ENCODE measurements around the gene FARP1. TPM values are rescaled to one million over a fixed set of nuclear protein-coding genes. Genes with fewer than 3 reads are reported as not detected.

Gene FARP1
- total and polyA plus RNA-seq, 7 donors, result 6.9 to 96.4 (median 32.9) TPM

GRCh38 chr13:98284679-98285078 lies 141.8 kb downstream of the FARP1 start:
- Histone ChIP-seq H3K27ac (no peak overlapping the region), H3K9me3 (no peaks in the 10 kb centered on the region), H3K4me1 (peaks cover 0 to 22% (median 15%) of the 10 kb centered on the region in 4 donors), H3K36me3 (no peaks in the 10 kb centered on the region), H3K4me3 (no peak overlapping the region), H3K27me3 (no peaks in the 10 kb centered on the region)
- 86 to 88% methylated on average over 4 of the region's 4 CpGs for WGBS, 2 donors
- DNase-seq, result no peak
- no peak for TF ChIP-seq POLR2AphosphoS5 (IDR thresholded peaks at IDR 0.05)
- intact Hi-C loops (cut with DNase I), result no loop called here

DNA sequence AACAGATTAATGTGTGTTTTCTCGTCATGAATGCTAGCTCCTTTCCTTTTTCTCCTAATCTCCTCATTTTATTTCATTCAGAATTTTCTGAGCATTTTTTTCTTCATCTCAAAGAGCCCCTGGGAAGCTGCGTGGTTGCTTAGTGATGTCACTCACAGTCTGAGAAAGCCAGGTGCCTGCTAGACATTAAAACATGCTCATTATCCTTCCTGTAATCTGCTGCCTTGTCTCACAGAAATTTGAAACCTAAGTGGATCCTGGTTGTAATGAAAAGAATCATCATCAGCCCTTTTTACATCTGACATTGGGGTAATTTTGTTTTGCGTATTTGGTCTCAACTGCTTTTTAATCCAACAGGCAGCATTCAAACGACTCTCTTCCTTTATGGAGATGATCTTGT lies 142.4 kb downstream of the FARP1 start:
- intact Hi-C loops (cut with DNase I), result no loop called here
- H3K4me1 ChIP-seq, result peaks cover 0 to 21% (median 15%) of the 10 kb centered on the region in 4 donors
- no peak for TF ChIP-seq POLR2A (IDR thresholded peaks at IDR 0.05)
- TF ChIP-seq POLR2AphosphoS5 (IDR thresholded peaks at IDR 0.05), result no peak
- TF ChIP-seq, protein P1, sequence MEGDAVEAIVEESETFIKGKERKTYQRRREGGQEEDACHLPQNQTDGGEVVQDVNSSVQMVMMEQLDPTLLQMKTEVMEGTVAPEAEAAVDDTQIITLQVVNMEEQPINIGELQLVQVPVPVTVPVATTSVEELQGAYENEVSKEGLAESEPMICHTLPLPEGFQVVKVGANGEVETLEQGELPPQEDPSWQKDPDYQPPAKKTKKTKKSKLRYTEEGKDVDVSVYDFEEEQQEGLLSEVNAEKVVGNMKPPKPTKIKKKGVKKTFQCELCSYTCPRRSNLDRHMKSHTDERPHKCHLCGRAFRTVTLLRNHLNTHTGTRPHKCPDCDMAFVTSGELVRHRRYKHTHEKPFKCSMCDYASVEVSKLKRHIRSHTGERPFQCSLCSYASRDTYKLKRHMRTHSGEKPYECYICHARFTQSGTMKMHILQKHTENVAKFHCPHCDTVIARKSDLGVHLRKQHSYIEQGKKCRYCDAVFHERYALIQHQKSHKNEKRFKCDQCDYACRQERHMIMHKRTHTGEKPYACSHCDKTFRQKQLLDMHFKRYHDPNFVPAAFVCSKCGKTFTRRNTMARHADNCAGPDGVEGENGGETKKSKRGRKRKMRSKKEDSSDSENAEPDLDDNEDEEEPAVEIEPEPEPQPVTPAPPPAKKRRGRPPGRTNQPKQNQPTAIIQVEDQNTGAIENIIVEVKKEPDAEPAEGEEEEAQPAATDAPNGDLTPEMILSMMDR (IDR thresholded peaks at IDR 0.05), result no peak
- no peak for TF ChIP-seq EP300 (IDR thresholded peaks at IDR 0.05)
- H3K4me3 ChIP-seq, result no peak overlapping the region
- H3K27me3 ChIP-seq, result no peaks in the 10 kb centered on the region
- H3K9me3 ChIP-seq, result no peaks in the 10 kb centered on the region
- H3K27ac ChIP-seq, result peak overlapping the region in 2 of 4 donors; percentile 7 to 36
- no peaks in the 10 kb centered on the region for H3K36me3 ChIP-seq
- 67 to 79% methylated on average over 4 of the region's 4 CpGs for WGBS, 2 donors
- DNase-seq, result no peak

- DNase-seq, result no peak
- Histone ChIP-seq H3K36me3 (no peaks in the 10 kb centered on the region), H3K9me3 (no peaks in the 10 kb centered on the region), H3K27me3 (no peaks in the 10 kb centered on the region), H3K27ac (peak overlapping the region in 2 of 4 donors; percentile 7 to 36), H3K4me3 (no peak overlapping the region), H3K4me1 (peaks cover 0 to 21% (median 15%) of the 10 kb centered on the region in 4 donors)
- WGBS, 2 donors, result 85 to 88% methylated on average over 12 of the region's 12 CpGs
- intact Hi-C loops (cut with DNase I), result no loop called here
- no peak for TF ChIP-seq POLR2A (IDR thresholded peaks at IDR 0.05)
- TF ChIP-seq, protein P1 (IDR thresholded peaks at IDR 0.05), result no peak
- TF ChIP-seq POLR2AphosphoS5 (IDR thresholded peaks at IDR 0.05), result no peak
- no peak for TF ChIP-seq EP300 (IDR thresholded peaks at IDR 0.05)
These were observed 143.1 kb downstream of the FARP1 start for GRCh38 chr13:98285852-98286594.

DNA sequence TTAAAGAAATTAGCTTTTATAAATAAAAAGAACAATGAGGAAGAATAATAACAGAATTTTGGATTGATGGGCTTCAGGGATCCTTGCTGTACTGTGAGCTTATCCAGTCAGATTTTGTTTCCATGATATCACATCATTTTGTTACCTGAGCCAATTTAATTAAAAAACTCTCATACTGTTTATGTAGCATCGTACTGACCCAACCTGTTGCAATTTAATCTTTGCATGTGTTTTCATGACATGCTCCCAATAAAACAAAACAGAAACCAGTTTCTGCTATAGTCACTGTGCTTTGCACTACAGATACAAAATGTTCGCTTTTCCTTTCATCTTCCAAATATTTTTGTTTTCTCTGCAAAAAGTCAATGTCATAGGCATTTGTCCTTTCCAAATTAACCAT lies 143.9 kb downstream of the FARP1 start:
- Histone ChIP-seq H3K4me1 (peaks cover 0 to 21% (median 15%) of the 10 kb centered on the region in 4 donors), H3K36me3 (no peaks in the 10 kb centered on the region), H3K27me3 (no peaks in the 10 kb centered on the region), H3K27ac (peak overlapping the region in 1 of 4 donors; percentile 36), H3K9me3 (no peaks in the 10 kb centered on the region), H3K4me3 (no peak overlapping the region)
- TF ChIP-seq EP300 (IDR thresholded peaks at IDR 0.05), result no peak
- no peak for TF ChIP-seq POLR2AphosphoS5 (IDR thresholded peaks at IDR 0.05)
- TF ChIP-seq, protein P1 (IDR thresholded peaks at IDR 0.05), result no peak
- no peak for TF ChIP-seq POLR2A (IDR thresholded peaks at IDR 0.05)
- WGBS, 2 donors, result 65 to 76% methylated on average over 2 of the region's 2 CpGs
- DNase-seq, result no peak
- intact Hi-C loops (cut with DNase I), result no loop called here

DNA sequence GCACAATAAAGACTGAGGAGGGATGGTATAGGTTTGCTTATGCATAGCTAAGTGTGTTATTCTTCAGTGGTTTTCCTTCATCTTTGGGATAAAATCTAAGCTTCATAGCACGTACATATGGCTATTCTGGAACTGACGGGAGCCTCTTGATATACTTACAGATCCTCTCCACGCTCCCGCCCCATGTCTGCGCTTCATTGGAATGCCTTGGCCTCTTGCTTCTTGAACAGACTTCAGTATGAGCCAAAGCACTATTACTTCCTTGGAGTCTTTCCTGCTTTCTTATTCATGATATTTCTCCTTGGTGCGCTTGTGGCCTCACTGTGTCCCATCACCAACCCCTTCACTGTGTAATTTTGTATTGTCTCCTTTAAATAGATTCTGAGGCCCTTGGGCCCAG lies 145.3 kb downstream of the FARP1 start:
- Histone ChIP-seq H3K27me3 (no peaks in the 10 kb centered on the region), H3K36me3 (no peaks in the 10 kb centered on the region), H3K4me1 (peaks cover 0 to 24% (median 15%) of the 10 kb centered on the region in 4 donors), H3K9me3 (no peaks in the 10 kb centered on the region), H3K4me3 (no peak overlapping the region), H3K27ac (no peak overlapping the region)
- no peak for DNase-seq
- TF ChIP-seq POLR2A (IDR thresholded peaks at IDR 0.05) (no peak), POLR2AphosphoS5 (IDR thresholded peaks at IDR 0.05) (no peak), EP300 (IDR thresholded peaks at IDR 0.05) (no peak)
- TF ChIP-seq, protein P1 (IDR thresholded peaks at IDR 0.05), result no peak
- intact Hi-C loops (cut with DNase I), result no loop called here
- WGBS, 2 donors, result 90 to 94% methylated on average over 6 of the region's 6 CpGs

Measured in sigmoid colon (tissue), 7 donors.